Upper lobe of left lung (tissue), 6 donors: ENCODE results near the gene KRTAP5-6. TPM values are rescaled to one million over a fixed set of nuclear protein-coding genes. Genes with fewer than 3 reads are reported as not detected.

Experiments
- ATAC-seq, 2 donors: fragments of 200-7000 bp; cut with Tn5 transposase; one replicate each; pipeline ENCODE4 v1.9.1; 2022; ENCODE audit warnings: mild to moderate bottlenecking in 2 of 2, moderate library complexity in 2 of 2; ENCODE audit not compliant: low FRiP score in 2 of 2
- DNase-seq, 2 donors: peaks; one replicate each; pipeline ENCODE4 v3.0.0-alpha.2; 2019 to 2020
- H3K27ac ChIP-seq, 4 donors: fragments of 200-600 bp; sonication (generic); one replicate each; pipeline ENCODE4 v1.5.1; 2016 to 2019
- H3K27me3 ChIP-seq, 4 donors: fragments of 200-600 bp; sonication (generic); one replicate each; pipeline ENCODE4 v1.5.1; 2017 to 2019
- H3K36me3 ChIP-seq, 4 donors: fragments of 200-600 bp; sonication (generic); one replicate each; pipeline ENCODE4 v1.5.1; 2016 to 2019
- H3K4me1 ChIP-seq, 4 donors: fragments of 200-600 bp; sonication (generic); one replicate each; pipeline ENCODE4 v1.5.1; 2018 to 2019
- H3K4me3 ChIP-seq, 4 donors: fragments of 200-600 bp; sonication (generic); one replicate each; pipeline ENCODE4 v1.5.1; 2017 to 2019; ENCODE audit warnings: mild to moderate bottlenecking in 2 of 4, moderate library complexity in 1 of 4
- H3K9me3 ChIP-seq, 4 donors: fragments of 200-600 bp; sonication (generic); one replicate each; pipeline ENCODE4 v1.5.1; 2018 to 2019
- CTCF ChIP-seq, 6 experiments: fragments of 450-650 bp in 4 of 6; fragments of 200-600 bp in 2 of 6; sonication (generic) in 2 of 6; IDR thresholded peaks; one replicate each; pipeline ENCODE4 v1.5.1; 2016 to 2019; ENCODE audit warnings: antibody characterized with exemption in 6 of 6
- EP300 ChIP-seq, 4 donors: sonication (generic); formaldehyde crosslinking; IDR thresholded peaks; one replicate each; pipeline ENCODE4 v1.5.1; 2017; ENCODE audit warnings: antibody characterized with exemption in 4 of 4, control low read depth in 2 of 4
- POLR2A ChIP-seq, 4 donors: fragments of 450-650 bp; IDR thresholded peaks; one replicate each; pipeline ENCODE4 v1.5.1; 2016 to 2017; ENCODE audit warnings: antibody characterized with exemption in 4 of 4, mild to moderate bottlenecking in 2 of 4
- POLR2AphosphoS5 ChIP-seq, 2 donors: sonication (generic); formaldehyde crosslinking; IDR thresholded peaks; one replicate each; pipeline ENCODE4 v1.5.1; 2017; ENCODE audit warnings: antibody characterized with exemption in 2 of 2
- WGBS, 2 donors: methylation state at CpG; one replicate each; pipeline ENCODE4 v1.1.5; 2017 to 2018; 5-methylcytosine and 5-hydroxymethylcytosine counted together
- total RNA-seq, 6 donors: library from RNA; depleted of rRNA in 4 of 6; stranded (reverse); fragments of >200 nt in 4 of 6; gene quantifications; one replicate each; pipeline versions ENCODE4 v1.1.0 to v1.2.1, GENCODE V29; 2016 to 2021
- donor health status: DM: no; HTN: no; CAD: no; lungs with moderate emphysema.
- donor health status: DM: no; HTN: yes; CAD: no; lungs with severe emphysema.

The KRTAP5-6 gene
- total RNA-seq, 6 donors from 2014 or later: not detected

GRCh38 chr11:1740786-1741530, 44.0 kb downstream of the KRTAP5-6 start:
- DNase-seq (no peak), ATAC-seq (no peak)
- TF ChIP-seq CTCF (IDR thresholded peaks at IDR 0.05) (no peak), EP300 (IDR thresholded peaks at IDR 0.05) (no peak), POLR2A (IDR thresholded peaks at IDR 0.05) (no peak), POLR2AphosphoS5 (IDR thresholded peaks at IDR 0.05) (no peak)
- 85 to 86% methylated on average over 8 of the region's 8 CpGs for WGBS, 2 donors
- Histone ChIP-seq H3K36me3 (no peaks in the 10 kb centered on the region), H3K9me3 (peaks cover 7 to 18% (median 17%) of the 10 kb centered on the region in 4 donors), H3K27me3 (no peaks in the 10 kb centered on the region), H3K27ac (no peak overlapping the region), H3K4me3 (no peak overlapping the region), H3K4me1 (no peaks in the 10 kb centered on the region)

GRCh38 chr11:1741741-1742140, 44.7 kb downstream of the KRTAP5-6 start:
- ATAC-seq (no peak), DNase-seq (no peak)
- Histone ChIP-seq H3K4me3 (no peak overlapping the region), H3K27ac (no peak overlapping the region), H3K27me3 (no peaks in the 10 kb centered on the region), H3K36me3 (no peaks in the 10 kb centered on the region), H3K9me3 (peaks cover 3 to 11% (median 10%) of the 10 kb centered on the region in 4 donors), H3K4me1 (peaks cover 0 to 3% (median 0%) of the 10 kb centered on the region in 4 donors)
- TF ChIP-seq POLR2AphosphoS5 (IDR thresholded peaks at IDR 0.05): no peak
- TF ChIP-seq EP300 (IDR thresholded peaks at IDR 0.05): no peak
- TF ChIP-seq CTCF (IDR thresholded peaks at IDR 0.05): no peak
- no peak for TF ChIP-seq POLR2A (IDR thresholded peaks at IDR 0.05)
- WGBS, 2 donors: 76 to 87% methylated on average over 4 of the region's 4 CpGs

GRCh38 chr11:1742371-1742770, 45.4 kb downstream of the KRTAP5-6 start:
- ATAC-seq (no peak), DNase-seq (no peak)
- TF ChIP-seq POLR2AphosphoS5 (IDR thresholded peaks at IDR 0.05): no peak
- TF ChIP-seq CTCF (IDR thresholded peaks at IDR 0.05): no peak
- no peak for TF ChIP-seq EP300 (IDR thresholded peaks at IDR 0.05)
- no peak for TF ChIP-seq POLR2A (IDR thresholded peaks at IDR 0.05)
- Histone ChIP-seq H3K4me3 (no peak overlapping the region), H3K4me1 (peaks cover 0 to 6% (median 0%) of the 10 kb centered on the region in 4 donors), H3K27me3 (no peaks in the 10 kb centered on the region), H3K27ac (no peak overlapping the region), H3K36me3 (no peaks in the 10 kb centered on the region), H3K9me3 (peaks cover 0 to 5% (median 3%) of the 10 kb centered on the region in 4 donors)
- WGBS, 2 donors: 68 to 81% methylated on average over 4 of the region's 4 CpGs

GRCh38 chr11:1742869-1743584, 46.0 kb downstream of the KRTAP5-6 start:
- Histone ChIP-seq H3K4me3 (no peak overlapping the region), H3K27me3 (peaks cover 0 to 2% (median 0%) of the 10 kb centered on the region in 4 donors), H3K36me3 (no peaks in the 10 kb centered on the region), H3K27ac (no peak overlapping the region), H3K9me3 (no peaks in the 10 kb centered on the region), H3K4me1 (peaks cover 0 to 9% (median 0%) of the 10 kb centered on the region in 4 donors)
- ATAC-seq (no peak), DNase-seq (no peak)
- WGBS, 2 donors: 86% methylated on average over 3 of the region's 3 CpGs
- TF ChIP-seq EP300 (IDR thresholded peaks at IDR 0.05): no peak
- TF ChIP-seq CTCF (IDR thresholded peaks at IDR 0.05): no peak
- no peak for TF ChIP-seq POLR2AphosphoS5 (IDR thresholded peaks at IDR 0.05)
- TF ChIP-seq POLR2A (IDR thresholded peaks at IDR 0.05): no peak
